ENCODE data around the gene SPDL1.
A peak's percentile ranks its signal among the peaks of the same experiment; 100 is the strongest.

SPDL1 gene

DNA sequence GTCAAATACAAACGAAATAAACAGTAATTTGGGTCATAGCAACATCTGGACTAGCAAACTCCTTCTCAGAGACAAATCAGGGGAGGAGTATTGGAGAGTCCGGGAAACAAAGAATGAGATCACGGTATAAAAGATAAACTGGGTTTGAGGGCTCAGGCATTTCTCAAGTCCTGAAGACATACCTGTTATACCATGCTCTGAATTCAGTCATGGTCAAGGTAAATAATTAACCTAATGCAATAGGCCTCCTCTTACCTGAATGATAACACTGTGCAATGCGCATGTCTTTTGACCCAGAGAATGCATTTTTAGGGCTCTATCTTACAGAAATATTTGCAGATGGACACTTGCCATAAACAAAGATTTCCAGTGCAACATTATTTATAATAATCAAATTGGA lies 31.9 kb upstream of the SPDL1 start:
- H3K4me3 ChIP-seq (ENCODE audit: low read length): no peak overlapping the region
- DNase-seq (ENCODE audit: low read depth): no peak
- TF ChIP-seq, protein P1, sequence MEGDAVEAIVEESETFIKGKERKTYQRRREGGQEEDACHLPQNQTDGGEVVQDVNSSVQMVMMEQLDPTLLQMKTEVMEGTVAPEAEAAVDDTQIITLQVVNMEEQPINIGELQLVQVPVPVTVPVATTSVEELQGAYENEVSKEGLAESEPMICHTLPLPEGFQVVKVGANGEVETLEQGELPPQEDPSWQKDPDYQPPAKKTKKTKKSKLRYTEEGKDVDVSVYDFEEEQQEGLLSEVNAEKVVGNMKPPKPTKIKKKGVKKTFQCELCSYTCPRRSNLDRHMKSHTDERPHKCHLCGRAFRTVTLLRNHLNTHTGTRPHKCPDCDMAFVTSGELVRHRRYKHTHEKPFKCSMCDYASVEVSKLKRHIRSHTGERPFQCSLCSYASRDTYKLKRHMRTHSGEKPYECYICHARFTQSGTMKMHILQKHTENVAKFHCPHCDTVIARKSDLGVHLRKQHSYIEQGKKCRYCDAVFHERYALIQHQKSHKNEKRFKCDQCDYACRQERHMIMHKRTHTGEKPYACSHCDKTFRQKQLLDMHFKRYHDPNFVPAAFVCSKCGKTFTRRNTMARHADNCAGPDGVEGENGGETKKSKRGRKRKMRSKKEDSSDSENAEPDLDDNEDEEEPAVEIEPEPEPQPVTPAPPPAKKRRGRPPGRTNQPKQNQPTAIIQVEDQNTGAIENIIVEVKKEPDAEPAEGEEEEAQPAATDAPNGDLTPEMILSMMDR (conservative IDR thresholded peaks at IDR 0.05; ENCODE audit: low read length): no peak

DNA sequence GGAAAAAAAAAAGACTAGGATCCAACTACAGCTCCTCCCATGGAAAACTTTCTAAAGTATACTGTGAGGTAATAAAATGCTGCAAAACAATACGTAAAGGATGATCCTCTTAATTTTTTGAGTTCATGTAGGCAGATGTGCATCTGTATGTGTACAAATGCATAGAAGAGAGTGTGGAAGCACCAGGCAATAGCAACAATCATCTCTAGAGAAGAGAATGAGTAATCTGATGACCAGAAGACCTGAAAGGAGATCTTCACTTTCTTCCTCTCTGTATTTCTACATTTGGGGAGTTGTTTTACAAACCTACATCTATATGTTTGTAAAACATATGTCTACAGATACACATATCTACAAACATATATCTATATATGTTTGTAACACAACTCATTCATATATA lies 29.3 kb upstream of the SPDL1 start:
- H3K4me3 ChIP-seq (ENCODE audit: low read length): no peak overlapping the region
- DNase-seq (ENCODE audit: low read depth): no peak
- TF ChIP-seq, protein P1 (conservative IDR thresholded peaks at IDR 0.05; ENCODE audit: low read length): no peak

DNA sequence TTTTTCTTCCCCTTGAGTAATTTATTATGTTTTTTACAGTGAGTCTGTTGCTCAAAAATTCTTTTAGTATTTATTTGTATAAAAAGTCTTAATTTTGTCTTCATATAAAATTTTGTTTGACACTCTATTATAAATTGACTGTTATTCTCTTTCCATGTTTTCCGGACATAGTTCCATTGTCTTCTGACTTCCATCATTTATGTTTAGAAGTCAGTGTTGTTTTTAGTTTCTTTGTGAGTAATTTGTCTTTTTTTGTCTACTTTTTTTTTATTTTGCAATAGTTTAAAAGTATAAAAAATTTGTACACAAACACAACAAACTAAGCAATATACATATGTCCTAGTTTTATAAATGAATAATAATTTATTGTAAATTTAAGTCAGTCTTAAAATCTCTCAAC lies 25.7 kb upstream of the SPDL1 start:
- DNase-seq (ENCODE audit: low read depth): no peak
- no peak overlapping the region for H3K4me3 ChIP-seq (ENCODE audit: low read length)
- TF ChIP-seq, protein P1 (conservative IDR thresholded peaks at IDR 0.05; ENCODE audit: low read length): no peak

DNA sequence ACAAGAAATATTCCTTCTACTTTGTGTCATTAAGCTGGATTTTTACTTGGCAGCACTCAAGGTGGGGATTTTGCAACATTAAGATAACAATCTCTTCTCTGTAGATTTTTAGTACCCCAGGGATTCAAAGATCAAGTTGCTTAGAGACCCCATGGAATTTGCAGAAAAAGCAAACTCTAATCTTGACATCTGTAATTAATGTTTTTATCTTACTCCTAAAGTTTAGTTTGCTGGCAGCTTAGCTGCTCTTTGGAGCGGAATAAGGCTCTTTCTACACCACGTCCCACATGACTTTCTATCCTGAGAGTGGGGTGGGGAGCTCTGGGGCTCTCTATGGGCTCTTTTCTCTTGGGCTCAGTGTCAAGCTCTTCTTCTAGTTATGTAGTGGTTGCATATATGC lies 21.7 kb upstream of the SPDL1 start:
- TF ChIP-seq, protein P1 (conservative IDR thresholded peaks at IDR 0.05; ENCODE audit: low read length): no peak
- no peak for DNase-seq (ENCODE audit: low read depth)
- H3K4me3 ChIP-seq (ENCODE audit: low read length): no peak overlapping the region

DNA sequence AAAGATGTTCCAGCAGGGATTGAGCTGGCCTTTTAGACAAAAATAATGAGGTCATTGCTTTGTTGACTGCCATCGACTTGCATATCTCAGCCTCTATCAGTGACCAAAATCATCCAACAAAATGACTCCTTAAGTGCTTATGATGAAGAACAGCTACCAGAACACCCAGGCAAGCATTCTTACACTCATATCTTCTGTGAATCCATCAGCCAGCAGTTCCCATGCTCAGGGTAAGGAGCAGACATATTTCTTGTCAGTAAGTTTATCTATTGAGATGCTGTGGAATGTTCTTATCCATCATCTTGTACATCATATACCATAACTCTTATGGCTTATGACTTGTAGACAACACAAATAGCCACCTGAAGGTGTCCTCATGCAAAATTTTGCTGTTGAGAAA lies 20.2 kb upstream of the SPDL1 start:
- DNase-seq (ENCODE audit: low read depth): no peak
- no peak overlapping the region for H3K4me3 ChIP-seq (ENCODE audit: low read length)
- TF ChIP-seq, protein P1 (conservative IDR thresholded peaks at IDR 0.05; ENCODE audit: low read length): no peak

DNA sequence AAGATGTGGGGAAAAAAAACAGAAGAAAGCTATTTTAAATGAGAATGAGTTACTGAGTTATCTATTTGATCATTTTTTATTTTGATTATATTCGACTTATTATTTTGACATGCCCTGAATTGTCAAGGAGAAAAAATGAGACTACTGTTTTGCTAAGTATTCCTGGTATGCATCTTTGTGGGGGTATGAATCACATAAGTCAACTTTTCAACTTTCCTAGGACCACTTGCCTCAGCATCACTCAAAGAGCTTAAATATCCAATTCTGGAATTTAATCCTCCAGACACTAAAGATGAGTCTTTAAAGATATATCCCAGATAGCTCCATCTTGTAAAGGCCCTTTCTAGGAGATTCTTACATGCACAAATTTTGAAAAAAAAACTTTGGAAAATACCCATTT lies 17.4 kb upstream of the SPDL1 start:
- peak; percentile 29 for DNase-seq (ENCODE audit: low read depth)
- H3K4me3 ChIP-seq (ENCODE audit: low read length): no peak overlapping the region
- TF ChIP-seq, protein P1 (conservative IDR thresholded peaks at IDR 0.05; ENCODE audit: low read length): no peak

DNA sequence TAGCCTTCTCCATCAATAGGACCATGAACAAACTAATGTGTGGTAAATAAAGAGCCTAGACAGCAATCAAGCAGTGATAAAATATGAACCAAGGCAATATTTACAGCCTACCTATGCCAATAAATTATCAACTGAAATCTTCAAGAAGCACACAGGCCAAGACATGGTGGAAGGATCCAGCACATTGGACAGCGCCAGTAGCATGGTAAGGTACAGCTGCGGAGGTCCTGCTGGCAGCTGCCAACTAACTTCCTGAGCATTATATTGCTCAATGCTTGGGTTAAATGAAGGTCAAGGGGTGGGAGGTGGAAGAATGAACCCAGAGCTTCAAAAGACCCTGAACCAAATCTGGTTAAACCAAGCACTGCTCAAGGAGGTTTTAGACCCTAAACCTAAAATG lies 16.5 kb upstream of the SPDL1 start:
- H3K4me3 ChIP-seq (ENCODE audit: low read length): no peak overlapping the region
- TF ChIP-seq, protein P1 (conservative IDR thresholded peaks at IDR 0.05; ENCODE audit: low read length): no peak
- DNase-seq (ENCODE audit: low read depth): peak; percentile 25

All from AG10803 (cell line).